HS-5 (cell line): ENCODE measurements around the gene CARMIL3.
"Not testable (repeated sequence)": the region's sequence is repeated elsewhere in the genome, so short reads cannot be mapped to it uniquely, and the experiment has no call there.

Experiments
- DNase-seq: peaks from one replicate; pipeline ENCODE4 v3.0.0-alpha.2; 2012; ENCODE audit warnings: low read depth

The CARMIL3 gene

DNA sequence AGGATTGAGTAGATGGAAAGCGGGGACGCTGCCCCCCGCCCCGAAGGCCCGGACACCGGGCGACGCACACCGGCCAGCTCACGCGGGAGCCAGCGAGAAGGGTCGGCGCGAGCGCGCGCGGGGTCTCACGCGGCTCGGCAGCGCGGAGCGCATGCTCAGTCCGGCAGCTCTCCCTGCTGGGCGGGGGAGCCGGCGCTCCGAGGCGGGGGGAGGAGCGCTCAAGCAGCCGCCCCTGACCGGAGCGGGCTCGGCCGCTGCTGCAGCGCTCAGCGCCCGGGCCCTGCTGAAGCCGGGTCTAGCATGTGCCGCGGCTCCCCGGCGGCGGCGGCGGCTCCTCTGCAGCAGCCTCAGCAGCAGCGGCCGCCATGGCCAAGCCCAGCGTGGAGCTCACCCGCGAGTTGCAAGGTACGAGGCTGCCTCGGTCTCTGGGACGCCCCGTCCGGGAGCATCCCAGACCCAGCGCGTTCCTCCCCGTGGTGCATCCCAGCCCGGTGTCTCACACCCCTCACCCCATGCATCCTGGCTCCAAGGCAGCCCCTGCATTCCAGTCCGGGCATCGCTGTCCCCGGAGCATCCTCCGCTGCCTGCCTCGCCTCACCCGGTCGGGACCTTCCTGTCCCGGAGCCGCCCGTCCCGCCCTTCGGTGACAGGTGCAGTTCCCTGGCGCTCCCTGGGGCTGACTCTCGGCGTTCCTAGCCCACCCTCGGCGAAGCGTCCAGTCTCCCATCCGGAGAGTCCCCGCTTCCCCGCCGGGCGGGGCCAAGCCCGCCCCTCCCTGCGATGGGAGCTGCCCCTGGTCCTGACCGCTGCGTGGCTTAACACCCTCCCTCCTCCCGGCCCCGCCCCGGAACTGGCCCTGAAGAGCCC is at the start of gene CARMIL3:
TSS of gene CARMIL3 (plus strand) at position 221 of the 867 bp plus-strand sequence. CDS start at position 366, 145 bp downstream.
- DNase-seq = no peak

GRCh38 chr14:24006471-24006816 is 45.4 kb upstream of the CARMIL3 start:
- not testable (repeated sequence) for DNase-seq

DNA sequence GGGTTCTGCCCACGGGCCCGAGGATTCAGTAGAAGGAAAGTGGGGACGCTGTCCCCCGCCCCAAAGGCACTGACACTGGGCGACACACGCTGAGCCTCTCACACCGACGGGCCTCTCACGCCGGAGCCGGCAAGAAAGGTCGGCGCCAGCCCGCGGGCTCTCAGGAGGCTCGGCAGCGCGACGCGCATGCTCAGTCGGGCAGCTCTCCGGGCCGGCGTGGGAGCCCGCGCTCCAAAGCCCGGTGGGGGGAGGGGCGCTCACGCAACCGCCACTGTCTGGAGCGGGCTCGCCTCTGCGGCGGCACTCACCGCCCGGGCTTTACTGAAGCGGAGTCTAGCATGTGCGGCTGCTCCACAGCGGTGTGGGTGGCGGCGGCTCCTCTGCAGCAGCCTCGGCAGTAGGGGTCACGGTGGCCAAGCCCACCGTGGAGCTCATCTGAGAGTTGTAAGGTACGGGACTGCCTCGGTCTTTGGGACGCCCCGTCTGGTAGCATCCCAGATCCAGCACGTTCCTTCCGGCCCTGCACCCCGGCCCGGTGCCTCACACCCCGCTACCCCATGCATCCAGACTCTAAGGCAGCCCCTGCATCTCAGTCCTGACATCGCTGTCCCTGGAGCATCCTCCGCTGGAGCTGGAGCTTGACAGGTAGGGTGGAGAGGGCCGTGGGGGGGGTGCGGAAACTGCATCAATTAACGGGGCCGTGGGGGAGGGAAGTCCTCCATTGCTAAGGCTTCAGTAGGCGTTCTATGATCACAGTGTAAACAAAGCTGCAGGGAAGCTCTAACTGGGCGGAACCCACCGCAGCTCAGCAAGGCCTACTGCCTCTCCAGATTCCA is 44.8 kb upstream of the CARMIL3 start:
- not testable (repeated sequence) for DNase-seq

GRCh38 chr14:24011051-24011450 is 40.8 kb upstream of the CARMIL3 start:
- DNase-seq = no peak

- not testable (repeated sequence) for DNase-seq
Observed at GRCh38 chr14:24012726-24013273, 39.0 kb upstream of the CARMIL3 start.

GRCh38 chr14:24013654-24014514 is 37.9 kb upstream of the CARMIL3 start:
- peak; percentile 33 for DNase-seq

GRCh38 chr14:24015745-24016144 is 36.1 kb upstream of the CARMIL3 start:
- DNase-seq = not testable (repeated sequence)

- not testable (repeated sequence) for DNase-seq
Observed at GRCh38 chr14:24018978-24019377, 32.8 kb upstream of the CARMIL3 start.

GRCh38 chr14:24019944-24020343 is 31.9 kb upstream of the CARMIL3 start:
- not testable (repeated sequence) for DNase-seq

GRCh38 chr14:24020520-24020919 is 31.3 kb upstream of the CARMIL3 start:
- not testable (repeated sequence) for DNase-seq

DNA sequence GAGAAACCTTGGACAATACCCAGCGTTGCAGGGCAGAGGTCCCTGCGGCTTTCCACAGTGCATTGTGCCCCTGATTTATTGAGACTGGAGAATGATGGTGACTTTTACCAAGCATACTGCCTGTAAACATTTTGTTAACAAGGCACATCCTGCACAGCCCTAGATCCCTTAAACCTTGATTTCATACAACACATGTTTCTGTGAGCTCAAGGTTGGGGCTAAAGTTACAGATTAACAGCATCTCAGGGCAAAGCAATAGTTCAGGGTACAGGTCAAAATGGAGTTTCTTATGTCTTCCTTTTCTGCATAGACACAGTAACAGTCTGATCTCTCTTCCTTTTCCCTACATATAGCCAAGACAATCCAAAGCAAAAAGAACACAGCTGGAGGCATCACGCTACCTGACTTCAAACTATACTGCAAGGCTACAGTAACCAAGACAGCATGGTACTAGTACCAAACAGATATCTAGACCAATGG is 26.8 kb upstream of the CARMIL3 start:
- DNase-seq = not testable (repeated sequence)

GRCh38 chr14:24029687-24030086 is 22.1 kb upstream of the CARMIL3 start:
- not testable (repeated sequence) for DNase-seq

- not testable (repeated sequence) for DNase-seq
Observed at GRCh38 chr14:24031331-24031730, 20.5 kb upstream of the CARMIL3 start.

- DNase-seq = peak; percentile 30
Observed at GRCh38 chr14:24032727-24033418, 18.9 kb upstream of the CARMIL3 start.

GRCh38 chr14:24035769-24036168 is 16.0 kb upstream of the CARMIL3 start:
- DNase-seq = not testable (repeated sequence)

DNA sequence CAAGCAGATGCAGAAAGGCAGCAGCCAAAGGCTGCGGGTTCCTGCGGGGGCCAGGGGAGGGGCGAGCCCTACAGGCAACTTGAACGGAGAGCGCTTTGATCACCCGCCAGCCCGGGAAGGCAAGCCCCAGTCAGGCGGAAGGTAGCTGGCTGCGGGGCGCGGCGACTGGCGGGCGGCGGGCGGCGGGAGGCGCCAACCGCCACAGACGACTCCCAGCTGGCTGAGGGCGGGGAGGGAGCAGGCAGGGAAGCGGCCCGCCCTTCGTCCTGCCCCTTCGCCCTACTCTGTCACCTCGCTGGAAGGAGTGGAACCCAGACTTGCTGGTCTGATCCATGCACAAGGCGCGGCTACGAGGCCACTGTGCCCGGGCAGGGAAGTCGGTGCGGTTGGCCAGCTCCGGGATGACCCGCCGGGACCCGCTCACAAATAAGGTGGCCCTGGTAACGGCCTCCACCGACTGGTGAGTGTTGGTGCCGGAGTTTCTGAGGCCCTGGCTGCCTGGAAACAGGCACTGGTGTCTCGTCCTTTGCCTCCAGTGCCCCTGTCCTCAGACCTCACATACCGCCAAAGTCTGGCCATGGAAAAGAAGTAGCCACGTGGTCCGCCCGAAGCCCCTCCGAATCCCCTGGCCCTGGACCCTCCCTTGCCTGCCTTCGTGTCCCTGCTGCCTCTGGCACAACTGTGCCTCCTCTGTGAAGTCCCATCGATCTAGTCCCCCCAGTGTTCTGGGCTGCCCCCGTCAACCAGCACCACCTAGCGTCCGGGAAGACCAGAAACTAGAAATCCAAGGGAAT is 15.4 kb upstream of the CARMIL3 start:
- DNase-seq = peak; percentile 45

DNA sequence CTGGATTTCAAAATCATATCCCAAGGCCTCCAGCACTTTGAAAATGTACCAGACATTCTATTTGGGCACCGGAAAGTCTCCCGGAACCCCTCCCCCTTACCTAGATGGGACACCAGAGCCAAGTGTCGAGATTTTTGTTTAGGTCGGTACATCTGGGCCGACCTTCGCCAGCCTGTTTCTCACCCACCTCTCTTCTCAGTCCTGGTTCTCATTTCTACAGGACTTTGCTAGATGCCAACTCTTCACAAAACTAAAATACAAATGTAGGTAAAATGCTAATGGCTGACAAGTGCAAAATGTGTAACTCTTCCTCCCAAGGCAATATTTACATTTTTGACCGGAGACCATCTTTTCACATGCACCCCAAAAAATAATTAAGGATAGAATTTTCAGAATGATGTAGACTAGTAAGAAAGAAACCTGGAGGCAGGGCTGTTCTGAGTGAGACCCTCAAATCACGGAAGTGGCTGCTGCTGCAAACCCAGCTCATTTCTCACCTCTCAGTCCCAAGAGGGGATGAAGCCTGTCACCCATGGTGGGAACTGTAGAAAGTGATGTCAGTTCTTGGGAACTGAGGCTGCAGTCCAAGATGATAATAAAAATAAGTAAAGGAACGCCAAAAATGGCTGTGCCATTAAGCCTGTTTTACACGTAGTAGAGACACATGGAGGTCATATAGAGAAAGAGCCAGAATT is 14.7 kb upstream of the CARMIL3 start:
- not testable (repeated sequence) for DNase-seq

DNA sequence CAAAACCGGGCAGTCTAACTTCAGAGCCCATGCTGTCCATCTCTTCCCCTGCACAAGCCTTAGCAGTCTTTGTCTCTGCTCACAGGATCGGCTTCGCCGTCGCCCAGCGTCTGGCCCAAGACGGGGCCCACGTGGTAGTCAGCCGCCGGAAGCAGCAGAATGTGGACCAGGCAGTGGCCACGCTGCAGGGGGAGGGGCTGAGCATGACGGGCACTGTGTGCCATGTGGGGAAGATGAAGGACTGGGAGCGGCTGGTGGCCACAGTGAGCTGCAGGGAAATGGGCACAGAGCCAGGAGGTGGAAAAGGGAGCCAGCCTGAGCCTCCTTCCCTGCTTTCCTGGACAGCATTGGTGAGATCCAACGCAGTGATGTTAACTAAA is 14.2 kb upstream of the CARMIL3 start:
- DNase-seq = no peak

- no peak for DNase-seq
Observed at GRCh38 chr14:24038686-24039085, 13.1 kb upstream of the CARMIL3 start.
